ENCODE measurements around the gene CIART. TPM values are rescaled to one million over a fixed set of nuclear protein-coding genes. Genes with fewer than 3 reads are reported as not detected.

CIART gene
- total and polyA plus RNA-seq, 2 of the 8 experiments (the other 6 are each of a cell fraction or from before 2014, with no cell fraction given) = 9.6 to 33.3 TPM

GRCh38 chr1:150295476-150295875 is 13.1 kb downstream of the CIART start:
- DNase-seq (ENCODE audit: low read depth in 1 of 2, low spot score in 2 of 2) (no peak), FAIRE-seq (no peak)
- Histone ChIP-seq H3K56ac (replicated peaks; ENCODE audit: insufficient read length, low read depth, low read length) (no peak overlapping the region), H2AFZ (ENCODE audit: low read length) (no peak overlapping the region), H2BK5ac (ENCODE audit: low read depth, low read length) (no peak overlapping the region), H2BK12ac (ENCODE audit: low read depth, low read length) (no peak overlapping the region), H4K91ac (replicated peaks; ENCODE audit: insufficient read length, low read length) (no peak overlapping the region), H3K79me2 (ENCODE audit: control insufficient read depth in 1 of 2, insufficient read depth in 2 of 2, low read length in 2 of 2) (peaks cover 4 to 39% of the 10 kb centered on the region in 2 experiments; a peak in 3 of 4 replicates), H2BK120ac (replicated peaks; ENCODE audit: low read depth, low read length) (no peak overlapping the region), H3K23me2 (ENCODE audit: low read depth, low read length) (no peaks in the 10 kb centered on the region; the same call in 1 of the 2 replicates), H2BK15ac (ENCODE audit: low read length) (no peak overlapping the region), H3K27ac (ENCODE audit: low read depth, low read length) (no peak overlapping the region), H4K20me1 (replicated peaks in 1 of 2; ENCODE audit: control insufficient read depth in 1 of 2, insufficient read depth in 2 of 2, low read length in 2 of 2) (no peaks in the 10 kb centered on the region), H4K5ac (ENCODE audit: insufficient read length, low read depth, low read length) (no peak overlapping the region), H3K9ac (replicated peaks in 1 of 4; ENCODE audit: extremely low read depth in 1 of 4, low read depth in 3 of 4, low read length in 3 of 4) (no peak overlapping the region; a peak in 1 of 7 replicates), H3K14ac (ENCODE audit: insufficient read length) (no peak overlapping the region), H4K8ac (ENCODE audit: extremely low read depth, insufficient read depth, low read length) (no peak overlapping the region), H3K18ac (ENCODE audit: extremely low read depth, low read length) (no peak overlapping the region), H3K4me2 (ENCODE audit: insufficient read depth in 1 of 2, low read depth in 2 of 2, low read length in 2 of 2) (peak overlapping the region in 1 of 2 experiments; percentile 72; a peak in 1 of 4 replicates), H2AK5ac (ENCODE audit: low read depth, low read length) (no peak overlapping the region), H3K27me3 (replicated peaks in 1 of 4; ENCODE audit: control insufficient read depth in 3 of 4, extremely low read depth in 1 of 4, insufficient read depth in 3 of 4, low read length in 3 of 4) (no peaks in the 10 kb centered on the region), H3K4me1 (replicated peaks in 1 of 4; ENCODE audit: control insufficient read depth in 3 of 4, insufficient read depth in 4 of 4, low read length in 3 of 4) (no peaks in the 10 kb centered on the region; a peak in 2 of 7 replicates), H3K23ac (ENCODE audit: insufficient read length) (no peak overlapping the region), H3K9me3 (ENCODE audit: insufficient read depth in 2 of 2, low read depth in 1 of 2, low read length in 1 of 2) (no peaks in the 10 kb centered on the region), H3K36me3 (ENCODE audit: control insufficient read depth in 2 of 4, insufficient read depth in 4 of 4, low read length in 3 of 4) (peaks cover 15 to 39% (median 26%) of the 10 kb centered on the region in 4 experiments; a peak in 7 of 8 replicates), H3K4me3 (ENCODE audit: extremely low read depth in 1 of 4, insufficient read depth in 2 of 4, low read depth in 3 of 4, low read length in 4 of 4) (no peak overlapping the region; a peak in 1 of 8 replicates), H3K79me1 (ENCODE audit: low read depth, low read length) (no peaks in the 10 kb centered on the region), H3K4ac (replicated peaks; ENCODE audit: insufficient read length, low read depth, low read length) (no peak overlapping the region), H2BK20ac (ENCODE audit: low read length) (no peak overlapping the region)
- CTCF ChIA-PET (ENCODE audit: partially characterized antibody) = interaction anchor here (0.7 to 4.5 kb wide), 2 partner anchors 34 to 40 kb away, joined by 3 to 14 read pairs; no protein-coding TSS in a partner anchor
- WGBS, 2 experiments (ENCODE audit: extremely low coverage in 1 of 2, insufficient coverage in 1 of 2, insufficient read length in 1 of 2, insufficient replicate concordance in 2 of 2, low coverage in 1 of 2, low lambda C conversion rate in 2 of 2, missing lambda C conversion rate in 1 of 2) = 100% methylated on average over 2 of the region's 2 CpGs
- TF ChIP-seq KDM1A (IDR thresholded peaks at IDR 0.05; ENCODE audit: borderline replicate concordance, low read length) = no peak
- no peak for TF ChIP-seq CBX5 (IDR thresholded peaks at IDR 0.05; ENCODE audit: low read depth, low read length)
- TF ChIP-seq CBX8 (IDR thresholded peaks at IDR 0.05; ENCODE audit: borderline replicate concordance, low read depth, low read length) = no peak
- POLR2A ChIA-PET (ENCODE audit: partially characterized antibody) = interaction anchor here (0.9 to 4.5 kb wide), 8 partner anchors 9 to 100 kb away, joined by 3 to 25 read pairs (median 4); partner anchors contain the start of gene CA14
